ENCODE data around the gene GRK6.
"Not testable (repeated sequence)": the region's sequence is repeated elsewhere in the genome, so short reads cannot be mapped to it uniquely, and the experiment has no call there.

DNA sequence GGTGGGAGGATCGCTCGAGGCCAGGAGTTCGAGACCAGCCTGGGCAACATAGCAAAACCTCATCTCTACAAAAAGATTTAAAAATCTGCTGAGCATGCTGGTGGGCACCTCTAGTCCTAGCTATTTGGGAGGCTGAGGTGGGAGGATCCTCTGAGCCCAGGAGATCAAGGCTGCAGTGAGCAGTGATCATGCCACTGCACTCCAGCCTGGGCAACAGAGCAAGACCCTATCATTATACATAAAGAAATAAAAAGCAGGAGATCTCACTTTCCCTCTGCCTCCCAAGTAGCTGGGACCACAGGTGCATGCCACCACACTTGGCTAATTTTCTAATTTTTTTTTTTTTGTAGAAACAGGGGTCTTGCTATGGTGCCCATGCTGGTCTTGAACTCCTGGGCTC is 59.3 kb downstream of the GRK6 start:
- TF ChIP-seq, protein P1, sequence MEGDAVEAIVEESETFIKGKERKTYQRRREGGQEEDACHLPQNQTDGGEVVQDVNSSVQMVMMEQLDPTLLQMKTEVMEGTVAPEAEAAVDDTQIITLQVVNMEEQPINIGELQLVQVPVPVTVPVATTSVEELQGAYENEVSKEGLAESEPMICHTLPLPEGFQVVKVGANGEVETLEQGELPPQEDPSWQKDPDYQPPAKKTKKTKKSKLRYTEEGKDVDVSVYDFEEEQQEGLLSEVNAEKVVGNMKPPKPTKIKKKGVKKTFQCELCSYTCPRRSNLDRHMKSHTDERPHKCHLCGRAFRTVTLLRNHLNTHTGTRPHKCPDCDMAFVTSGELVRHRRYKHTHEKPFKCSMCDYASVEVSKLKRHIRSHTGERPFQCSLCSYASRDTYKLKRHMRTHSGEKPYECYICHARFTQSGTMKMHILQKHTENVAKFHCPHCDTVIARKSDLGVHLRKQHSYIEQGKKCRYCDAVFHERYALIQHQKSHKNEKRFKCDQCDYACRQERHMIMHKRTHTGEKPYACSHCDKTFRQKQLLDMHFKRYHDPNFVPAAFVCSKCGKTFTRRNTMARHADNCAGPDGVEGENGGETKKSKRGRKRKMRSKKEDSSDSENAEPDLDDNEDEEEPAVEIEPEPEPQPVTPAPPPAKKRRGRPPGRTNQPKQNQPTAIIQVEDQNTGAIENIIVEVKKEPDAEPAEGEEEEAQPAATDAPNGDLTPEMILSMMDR (IDR thresholded peaks at IDR 0.05): not testable (repeated sequence)
- TF ChIP-seq POLR2A (IDR thresholded peaks at IDR 0.05): not testable (repeated sequence)
